WTC11 (cell line): ENCODE results near the gene TNFRSF11A.

ENCODE experiments used
- ELF4 ChIP-seq: sonication (generic); formaldehyde crosslinking; IDR thresholded peaks from 2 replicates; pipeline ENCODE4 v1.8.1; 2022; ENCODE audit warnings: low read depth, mild to moderate bottlenecking, moderate library complexity, missing genetic modification reagents
- MAX ChIP-seq: sonication (generic); formaldehyde crosslinking; IDR thresholded peaks from 2 replicates; pipeline ENCODE4 v1.8.0; 2022; ENCODE audit warnings: mild to moderate bottlenecking, missing genetic modification reagents
- ZNF232 ChIP-seq: sonication (generic); formaldehyde crosslinking; IDR thresholded peaks from 2 replicates; pipeline ENCODE4 v1.8.0; 2022; ENCODE audit warnings: mild to moderate bottlenecking, missing genetic modification reagents
- TF ChIP-seq, protein P1 (sequence below): fragments of 200-600 bp; IDR thresholded peaks from 2 replicates; pipeline ENCODE4 v1.8.0; 2022; ENCODE audit warnings: antibody characterized with exemption
- TF ChIP-seq, protein P2 (sequence below): sonication (generic); formaldehyde crosslinking; IDR thresholded peaks from 2 replicates; pipeline ENCODE4 v1.8.1; 2022; ENCODE audit warnings: mild to moderate bottlenecking, moderate library complexity, missing genetic modification reagents

DNA sequence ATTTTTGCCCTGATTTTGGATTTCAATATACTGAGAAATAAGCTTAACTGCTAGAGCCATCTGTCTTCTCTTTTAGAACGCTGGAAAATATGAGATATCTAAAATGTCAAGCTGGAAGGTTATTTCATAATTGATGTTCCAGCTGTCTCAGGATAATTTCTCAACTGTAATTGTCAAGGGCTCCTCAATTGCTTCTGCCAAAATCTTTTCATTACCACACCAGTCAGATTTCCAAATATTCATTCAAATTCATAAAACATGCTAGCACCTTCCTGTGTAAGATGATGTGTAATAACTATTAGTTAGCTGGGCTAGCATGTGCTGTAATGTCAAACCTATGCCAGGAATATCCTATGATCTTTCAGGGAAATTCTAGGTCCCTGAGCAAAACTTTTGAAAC is 88.1 kb downstream of the TNFRSF11A start:
- TF ChIP-seq, protein P1, sequence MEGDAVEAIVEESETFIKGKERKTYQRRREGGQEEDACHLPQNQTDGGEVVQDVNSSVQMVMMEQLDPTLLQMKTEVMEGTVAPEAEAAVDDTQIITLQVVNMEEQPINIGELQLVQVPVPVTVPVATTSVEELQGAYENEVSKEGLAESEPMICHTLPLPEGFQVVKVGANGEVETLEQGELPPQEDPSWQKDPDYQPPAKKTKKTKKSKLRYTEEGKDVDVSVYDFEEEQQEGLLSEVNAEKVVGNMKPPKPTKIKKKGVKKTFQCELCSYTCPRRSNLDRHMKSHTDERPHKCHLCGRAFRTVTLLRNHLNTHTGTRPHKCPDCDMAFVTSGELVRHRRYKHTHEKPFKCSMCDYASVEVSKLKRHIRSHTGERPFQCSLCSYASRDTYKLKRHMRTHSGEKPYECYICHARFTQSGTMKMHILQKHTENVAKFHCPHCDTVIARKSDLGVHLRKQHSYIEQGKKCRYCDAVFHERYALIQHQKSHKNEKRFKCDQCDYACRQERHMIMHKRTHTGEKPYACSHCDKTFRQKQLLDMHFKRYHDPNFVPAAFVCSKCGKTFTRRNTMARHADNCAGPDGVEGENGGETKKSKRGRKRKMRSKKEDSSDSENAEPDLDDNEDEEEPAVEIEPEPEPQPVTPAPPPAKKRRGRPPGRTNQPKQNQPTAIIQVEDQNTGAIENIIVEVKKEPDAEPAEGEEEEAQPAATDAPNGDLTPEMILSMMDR = no peak
- TF ChIP-seq, protein P2, sequence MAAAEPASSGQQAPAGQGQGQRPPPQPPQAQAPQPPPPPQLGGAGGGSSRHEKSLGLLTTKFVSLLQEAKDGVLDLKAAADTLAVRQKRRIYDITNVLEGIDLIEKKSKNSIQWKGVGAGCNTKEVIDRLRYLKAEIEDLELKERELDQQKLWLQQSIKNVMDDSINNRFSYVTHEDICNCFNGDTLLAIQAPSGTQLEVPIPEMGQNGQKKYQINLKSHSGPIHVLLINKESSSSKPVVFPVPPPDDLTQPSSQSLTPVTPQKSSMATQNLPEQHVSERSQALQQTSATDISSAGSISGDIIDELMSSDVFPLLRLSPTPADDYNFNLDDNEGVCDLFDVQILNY (CRISPR knock-in tag) = no peak
- TF ChIP-seq MAX (CRISPR knock-in tag) (no peak), ZNF232 (no peak), ELF4 (CRISPR knock-in tag) (no peak)
